K562 (cell line): ENCODE measurements around the gene MTHFD2. TPM values are rescaled to one million over a fixed set of nuclear protein-coding genes. Genes with fewer than 3 reads are reported as not detected.

Source experiments
- ATAC-seq: fragments of 200-7000 bp; cut with Tn5 transposase; 3 replicates; pipeline ENCODE4 v1.9.1; 2020; ENCODE audit warnings: moderate library complexity
- BruUV-seq: library from RNA; stranded (reverse); fragments of 400-500 nt; replicated peaks from 2 replicates; lab custom pipeline; 2021; lab: Mats Ljungman, UMichigan
- CTCF ChIA-PET: fragments of 300-600 bp; formaldehyde crosslinking; extraction: SDS; loops from one replicate; lab custom pipeline; 2021; ENCODE audit warnings: low intra/inter-chr PET ratio; lab: Yijun Ruan, JAX
- POLR2A ChIA-PET: fragments of 300-600, 350-650 bp; sonication (Branson Sonifier 250); formaldehyde crosslinking; extraction: SDS; loops from one replicate; lab custom pipeline; 2021; ENCODE audit warnings: antibody characterized with exemption, inconsistent platforms; lab: Yijun Ruan, JAX
- DNase-seq, 4 experiments: peaks; one replicate each; pipeline versions ENCODE4 v3.0.0 to v3.0.0-alpha.2; 2011 to 2018; ENCODE audit warnings: low spot score in 3 of 4, mixed read lengths in 3 of 4; ENCODE audit errors: extremely low read depth in 1 of 4
- FAIRE-seq: peaks from 2 replicates; lab custom pipeline; 2011; peaks lifted over from hg19 to GRCh38; lab: Jason Lieb, UNC
- H2AFZ ChIP-seq: 2 replicates; pipeline ENCODE4 v1.6.0; 2011; ENCODE audit warnings: low read depth, low read length, control low read depth, inconsistent platforms
- H3K27ac ChIP-seq: fragments of 200-600 bp; 3 replicates; pipeline ENCODE4 v1.8.0; 2011; ENCODE audit warnings: low read depth, mild to moderate bottlenecking, control low read depth, inconsistent platforms, low read length, moderate library complexity, mixed read lengths; ENCODE audit errors: extremely low read depth
- H3K27me3 ChIP-seq, 2 experiments: fragments of 300-600 bp in 1 of 2; 2 replicates in 1 of 2; 3 replicates in 1 of 2; pipeline versions ENCODE4 v1.6.0 to v1.8.0; 2011; ENCODE audit warnings: inconsistent platforms in 2 of 2, low read length in 2 of 2, mild to moderate bottlenecking in 1 of 2, mixed read lengths in 1 of 2, moderate library complexity in 1 of 2; ENCODE audit not compliant: control insufficient read depth in 2 of 2, insufficient read depth in 2 of 2
- H3K36me3 ChIP-seq: fragments of 300-600 bp; 3 replicates; pipeline ENCODE4 v1.8.0; 2011; ENCODE audit warnings: mild to moderate bottlenecking, low read length, inconsistent platforms; ENCODE audit not compliant: control insufficient read depth, insufficient read depth
- H3K4me1 ChIP-seq, 2 experiments: fragments of 200-600 bp in 1 of 2; replicated peaks in 1 of 2; 2 replicates in 1 of 2; 3 replicates in 1 of 2; pipeline versions ENCODE4 v1.5.1 to v1.8.0; 2011; ENCODE audit warnings: inconsistent platforms in 2 of 2, low read length in 2 of 2, mild to moderate bottlenecking in 1 of 2, mixed read lengths in 1 of 2, moderate library complexity in 1 of 2; ENCODE audit not compliant: control insufficient read depth in 2 of 2, insufficient read depth in 2 of 2
- H3K4me2 ChIP-seq: 2 replicates; pipeline ENCODE4 v1.6.1; 2011; ENCODE audit warnings: low read length, control low read depth, inconsistent platforms, mixed read lengths; ENCODE audit not compliant: insufficient read depth
- H3K4me3 ChIP-seq: fragments of 200-600 bp; sonication (generic), shearing (Covaris generic); 2 replicates; pipeline ENCODE4 v1.5.1; 2016; ENCODE audit warnings: control low read depth, inconsistent platforms
- H3K79me2 ChIP-seq: fragments of 200-600 bp; 3 replicates; pipeline ENCODE4 v1.8.0; 2011; ENCODE audit warnings: low read length, inconsistent platforms; ENCODE audit not compliant: control insufficient read depth, insufficient read depth
- H3K9ac ChIP-seq, 2 experiments: 2 replicates each; pipeline versions ENCODE4 v1.6.0 to v1.6.1; 2011; ENCODE audit warnings: low read depth in 2 of 2, low read length in 2 of 2, control low read depth in 1 of 2, inconsistent platforms in 1 of 2, mild to moderate bottlenecking in 1 of 2, mixed read lengths in 1 of 2; ENCODE audit not compliant: insufficient read depth in 1 of 2
- H3K9me1 ChIP-seq: one replicate; pipeline ENCODE4 v1.6.0; 2011; ENCODE audit warnings: inconsistent platforms, mild to moderate bottlenecking, low read length, moderate library complexity; ENCODE audit not compliant: control insufficient read depth, insufficient read depth
- H3K9me3 ChIP-seq: replicated peaks from 2 replicates; pipeline ENCODE4 v1.5.1; 2011; ENCODE audit warnings: low read depth, low read length, inconsistent platforms; ENCODE audit not compliant: control insufficient read depth, insufficient read depth
- H4K20me1 ChIP-seq: replicated peaks from 2 replicates; pipeline ENCODE4 v1.6.1; 2011; ENCODE audit warnings: low read length, inconsistent platforms, mixed read lengths; ENCODE audit not compliant: control insufficient read depth, insufficient read depth
- ADNP ChIP-seq: fragments of 200-800 bp; sonication (Bioruptor generic); IDR thresholded peaks from 2 replicates; pipeline ENCODE4 v1.6.1; 2016; ENCODE audit warnings: missing genetic modification characterization, missing compliant biosample characterization
- ATF1 ChIP-seq, 2 experiments: fragments of 450-650 bp in 1 of 2; IDR thresholded peaks; 2 replicates each; pipeline ENCODE4 v1.6.1; 2016; ENCODE audit warnings: missing compliant biosample characterization in 1 of 2, missing genetic modification characterization in 1 of 2
- HDGF ChIP-seq: fragments of 450-650 bp; IDR thresholded peaks from 2 replicates; pipeline ENCODE4 v1.6.1; 2016
- HMBOX1 ChIP-seq: sonication (generic); IDR thresholded peaks from 2 replicates; pipeline ENCODE4 v1.6.1; 2016
- KAT2B ChIP-seq: IDR thresholded peaks from one replicate; pipeline ENCODE4 v1.6.1; 2012; ENCODE audit warnings: low read depth, mild to moderate bottlenecking, control low read depth, inconsistent platforms, low read length, moderate library complexity
- MLX ChIP-seq, 2 experiments: fragments of 450-650 bp in 1 of 2; sonication (generic) in 1 of 2; formaldehyde crosslinking; conservative IDR thresholded peaks; 2 replicates each; pipeline versions ENCODE4 v1.4.0 to v1.8.1; 2020 to 2022; ENCODE audit warnings: mild to moderate bottlenecking in 1 of 2, missing genetic modification reagents in 1 of 2
- PCBP2 ChIP-seq: fragments of 200-400 bp; formaldehyde crosslinking; IDR thresholded peaks from 2 replicates; pipeline ENCODE4 v1.6.1; 2018; ENCODE audit warnings: low read length, low read depth, mild to moderate bottlenecking, moderate library complexity; ENCODE audit not compliant: poor library complexity, severe bottlenecking
- RUNX1 ChIP-seq: sonication (generic); IDR thresholded peaks from 2 replicates; pipeline ENCODE4 v1.6.1; 2016; ENCODE audit warnings: antibody characterized with exemption, low read depth
- SMAD3 ChIP-seq: fragments of 450-650 bp; formaldehyde crosslinking; conservative IDR thresholded peaks from 2 replicates; pipeline ENCODE4 v1.4.0; 2020; ENCODE audit warnings: mild to moderate bottlenecking
- STAT6 ChIP-seq: sonication (generic); formaldehyde crosslinking; IDR thresholded peaks from 2 replicates; pipeline ENCODE4 v1.8.1; 2023; ENCODE audit warnings: mild to moderate bottlenecking, missing genetic modification reagents
- ZNF239 ChIP-seq: fragments of 250-450 bp; sonication (Bioruptor Pico); IDR thresholded peaks from 2 replicates; pipeline ENCODE4 v1.4.0; 2020; ENCODE audit warnings: mild to moderate bottlenecking
- ZNF41 ChIP-seq: fragments of 250-450 bp; sonication (Bioruptor Pico); conservative IDR thresholded peaks from 2 replicates; pipeline ENCODE4 v1.4.0; 2020; ENCODE audit warnings: mild to moderate bottlenecking
- ZNF668 ChIP-seq: fragments of 250-450 bp; sonication (Bioruptor Pico); IDR thresholded peaks from 2 replicates; pipeline ENCODE4 v1.8.0; 2022; ENCODE audit warnings: mild to moderate bottlenecking, inconsistent platforms
- ZNF717 ChIP-seq: fragments of 250-450 bp; sonication (Bioruptor Pico); IDR thresholded peaks from 2 replicates; pipeline ENCODE4 v1.5.0; 2021
- WGBS: fragments of 100-300 bp; shearing (Covaris generic); methylation state at CpG from one replicate; pipeline ENCODE4 v1.1.6; 2016; ENCODE audit warnings: low coverage, mixed read lengths; ENCODE audit not compliant: insufficient coverage; ENCODE audit errors: missing lambda C conversion rate; 5-methylcytosine and 5-hydroxymethylcytosine counted together
- in situ Hi-C: fragments of 300-500 bp; cut with MboI; formaldehyde crosslinking; loops from 4 replicates; pipeline ENCODE4 v1.15.0; 2018; ENCODE audit warnings: inconsistent platforms, mixed read lengths
- intact Hi-C: fragments of 100-400 bp; cut with micrococcal nuclease; formaldehyde crosslinking; loops from 2 replicates; pipeline ENCODE4 v1.14.2; 2022
- polyA plus RNA-seq, 8 experiments: library from polyadenylated mRNA; depleted of rRNA in 4 of 8; stranded (reverse) in 5 of 8; unstranded in 3 of 8; fragments of >200 nt; fragmentation: Nextera tagmentation in 2 of 8; fragmentation: Illumina TruSeq in 1 of 8; extraction: Ambion mirVana in 2 of 8; extraction: Trizol in 1 of 8; gene quantifications; 2 replicates each; pipeline versions ENCODE4 v1.2.1 to v1.2.3, GENCODE V29; 2011 to 2014; ENCODE audit warnings: inconsistent platforms in 1 of 8, missing spikeins in 1 of 8
- total RNA-seq, 7 experiments: library from RNA; depleted of rRNA in 6 of 7; stranded (reverse); fragments of >200 nt in 6 of 7; fragmentation: Illumina TruSeq in 2 of 7; extraction: Trizol in 2 of 7; gene quantifications; 2 replicates each; pipeline versions ENCODE4 v1.2.1 to v1.2.3, GENCODE V29; 2011 to 2021; ENCODE audit warnings: low replicate concordance in 1 of 7

Gene MTHFD2
- total and polyA plus RNA-seq, 9 of the 15 experiments (the other 6 are each of a cell fraction or from before 2014, with no cell fraction given), result 113 to 520 (median 234) TPM

GRCh38 chr2:74255660-74256213 is 57.3 kb downstream of the MTHFD2 start:
- no peak overlapping the region for H3K4me3 ChIP-seq
- no peaks in the 10 kb centered on the region for H3K9me3 ChIP-seq
- ChIA-PET CTCF (interaction anchor here (0.6 kb wide), 1 partner anchor 12 kb away, joined by 3 read pairs; no protein-coding TSS in a partner anchor), POLR2A (no interaction called here)
- H3K9ac ChIP-seq, result peak overlapping the region in 1 of 2 experiments; percentile 77; a peak in 1 of 4 replicates
- peak overlapping the region; percentile 69 for H2AFZ ChIP-seq
- intact Hi-C loops, result loop anchor here (10.0 kb wide), 2 partner anchors 329 to 431 kb away; partner anchors contain the start of gene STAMBP
- no peaks in the 10 kb centered on the region for H3K36me3 ChIP-seq
- in situ Hi-C loops, result no loop called here
- H3K4me2 ChIP-seq, result no peak overlapping the region
- no peak for ATAC-seq
- no TSS peak for BruUV-seq
- H3K27me3 ChIP-seq, result peaks cover 11 to 52% of the 10 kb centered on the region in 2 experiments; a peak in 4 of 5 replicates
- DNase-seq, result no peak
- WGBS, result 19% methylated on average over 18 of the region's 18 CpGs
- peaks cover 3 to 6% of the 10 kb centered on the region in 2 experiments; a peak in 3 of 5 replicates for H3K4me1 ChIP-seq
- H4K20me1 ChIP-seq, result no peaks in the 10 kb centered on the region
- no peak for FAIRE-seq
- H3K79me2 ChIP-seq, result no peaks in the 10 kb centered on the region
- TF ChIP-seq ZNF668 (CRISPR knock-in tag) (no peak), ADNP (no peak), ZNF239 (CRISPR knock-in tag) (no peak), ATF1 (CRISPR knock-in tag; IDR thresholded peaks at IDR 0.05) (no peak), ATF1 (tag; IDR thresholded peaks at IDR 0.05) (no peak), SMAD3 (no peak), STAT6 (CRISPR knock-in tag) (no peak), PCBP2 (no peak), HDGF (no peak), KAT2B (no peak), MLX (CRISPR knock-in tag; conservative IDR thresholded peaks at IDR 0.05) (no peak), HMBOX1 (no peak), ZNF41 (no peak), ZNF717 (CRISPR knock-in tag) (no peak), RUNX1 (no peak)
- no peak overlapping the region for H3K27ac ChIP-seq
- H3K9me1 ChIP-seq, result no peaks in the 10 kb centered on the region
